Upper lobe of left lung (tissue), 6 donors: Measurements from ENCODE around the gene DMBT1. TPM values are rescaled to one million over a fixed set of nuclear protein-coding genes. Genes with fewer than 3 reads are reported as not detected.
A peak's percentile ranks its signal among the peaks of the same experiment; 100 is the strongest.

Source experiments
- ATAC-seq, 2 donors: fragments of 200-7000 bp; cut with Tn5 transposase; one replicate each; pipeline ENCODE4 v1.9.1; 2022; ENCODE audit warnings: mild to moderate bottlenecking in 2 of 2, moderate library complexity in 2 of 2; ENCODE audit not compliant: low FRiP score in 2 of 2
- DNase-seq, 2 donors: peaks; one replicate each; pipeline ENCODE4 v3.0.0-alpha.2; 2019 to 2020
- H3K27ac ChIP-seq, 4 donors: fragments of 200-600 bp; sonication (generic); one replicate each; pipeline ENCODE4 v1.5.1; 2016 to 2019
- H3K27me3 ChIP-seq, 4 donors: fragments of 200-600 bp; sonication (generic); one replicate each; pipeline ENCODE4 v1.5.1; 2017 to 2019
- H3K36me3 ChIP-seq, 4 donors: fragments of 200-600 bp; sonication (generic); one replicate each; pipeline ENCODE4 v1.5.1; 2016 to 2019
- H3K4me1 ChIP-seq, 4 donors: fragments of 200-600 bp; sonication (generic); one replicate each; pipeline ENCODE4 v1.5.1; 2018 to 2019
- H3K4me3 ChIP-seq, 4 donors: fragments of 200-600 bp; sonication (generic); one replicate each; pipeline ENCODE4 v1.5.1; 2017 to 2019; ENCODE audit warnings: mild to moderate bottlenecking in 2 of 4, moderate library complexity in 1 of 4
- H3K9me3 ChIP-seq, 4 donors: fragments of 200-600 bp; sonication (generic); one replicate each; pipeline ENCODE4 v1.5.1; 2018 to 2019
- EP300 ChIP-seq, 4 donors: sonication (generic); formaldehyde crosslinking; IDR thresholded peaks; one replicate each; pipeline ENCODE4 v1.5.1; 2017; ENCODE audit warnings: antibody characterized with exemption in 4 of 4, control low read depth in 2 of 4
- POLR2A ChIP-seq, 4 donors: fragments of 450-650 bp; IDR thresholded peaks; one replicate each; pipeline ENCODE4 v1.5.1; 2016 to 2017; ENCODE audit warnings: antibody characterized with exemption in 4 of 4, mild to moderate bottlenecking in 2 of 4
- POLR2AphosphoS5 ChIP-seq, 2 donors: sonication (generic); formaldehyde crosslinking; IDR thresholded peaks; one replicate each; pipeline ENCODE4 v1.5.1; 2017; ENCODE audit warnings: antibody characterized with exemption in 2 of 2
- WGBS, 2 donors: methylation state at CpG; one replicate each; pipeline ENCODE4 v1.1.5; 2017 to 2018; 5-methylcytosine and 5-hydroxymethylcytosine counted together
- total RNA-seq, 6 donors: library from RNA; depleted of rRNA in 4 of 6; stranded (reverse); fragments of >200 nt in 4 of 6; gene quantifications; one replicate each; pipeline versions ENCODE4 v1.1.0 to v1.2.1, GENCODE V29; 2016 to 2021
- TF ChIP-seq, protein P1 (sequence below), 6 experiments: fragments of 450-650 bp in 4 of 6; fragments of 200-600 bp in 2 of 6; sonication (generic) in 2 of 6; IDR thresholded peaks; one replicate each; pipeline ENCODE4 v1.5.1; 2016 to 2019; ENCODE audit warnings: antibody characterized with exemption in 6 of 6
- donor health status: DM: no; HTN: no; CAD: no; lungs with moderate emphysema.
- donor health status: DM: no; HTN: yes; CAD: no; lungs with severe emphysema.

Gene DMBT1
- total RNA-seq, 6 donors from 2014 or later, result 16.8 to 201 (median 39.4) TPM

GRCh38 chr10:122665329-122665860, 104.8 kb downstream of the DMBT1 start:
- no peak overlapping the region for H3K27ac ChIP-seq
- DNase-seq, result no peak
- no peaks in the 10 kb centered on the region for H3K36me3 ChIP-seq
- TF ChIP-seq POLR2A (IDR thresholded peaks at IDR 0.05) (no peak), EP300 (IDR thresholded peaks at IDR 0.05) (no peak), POLR2AphosphoS5 (IDR thresholded peaks at IDR 0.05) (no peak)
- TF ChIP-seq, protein P1, sequence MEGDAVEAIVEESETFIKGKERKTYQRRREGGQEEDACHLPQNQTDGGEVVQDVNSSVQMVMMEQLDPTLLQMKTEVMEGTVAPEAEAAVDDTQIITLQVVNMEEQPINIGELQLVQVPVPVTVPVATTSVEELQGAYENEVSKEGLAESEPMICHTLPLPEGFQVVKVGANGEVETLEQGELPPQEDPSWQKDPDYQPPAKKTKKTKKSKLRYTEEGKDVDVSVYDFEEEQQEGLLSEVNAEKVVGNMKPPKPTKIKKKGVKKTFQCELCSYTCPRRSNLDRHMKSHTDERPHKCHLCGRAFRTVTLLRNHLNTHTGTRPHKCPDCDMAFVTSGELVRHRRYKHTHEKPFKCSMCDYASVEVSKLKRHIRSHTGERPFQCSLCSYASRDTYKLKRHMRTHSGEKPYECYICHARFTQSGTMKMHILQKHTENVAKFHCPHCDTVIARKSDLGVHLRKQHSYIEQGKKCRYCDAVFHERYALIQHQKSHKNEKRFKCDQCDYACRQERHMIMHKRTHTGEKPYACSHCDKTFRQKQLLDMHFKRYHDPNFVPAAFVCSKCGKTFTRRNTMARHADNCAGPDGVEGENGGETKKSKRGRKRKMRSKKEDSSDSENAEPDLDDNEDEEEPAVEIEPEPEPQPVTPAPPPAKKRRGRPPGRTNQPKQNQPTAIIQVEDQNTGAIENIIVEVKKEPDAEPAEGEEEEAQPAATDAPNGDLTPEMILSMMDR (IDR thresholded peaks at IDR 0.05), result no peak
- H3K4me1 ChIP-seq, result peaks cover 0 to 2% (median 0%) of the 10 kb centered on the region in 4 donors
- no peaks in the 10 kb centered on the region for H3K9me3 ChIP-seq
- ATAC-seq, result no peak
- 78 to 86% methylated on average over 7 of the region's 7 CpGs for WGBS, 2 donors
- no peak overlapping the region for H3K4me3 ChIP-seq
- H3K27me3 ChIP-seq, result no peaks in the 10 kb centered on the region

GRCh38 chr10:122665946-122666345, 105.4 kb downstream of the DMBT1 start:
- DNase-seq (no peak), ATAC-seq (no peak)
- peaks cover 0 to 5% (median 0%) of the 10 kb centered on the region in 4 donors for H3K4me1 ChIP-seq
- no peak overlapping the region for H3K27ac ChIP-seq
- no peaks in the 10 kb centered on the region for H3K9me3 ChIP-seq
- no peak overlapping the region for H3K4me3 ChIP-seq
- H3K36me3 ChIP-seq, result no peaks in the 10 kb centered on the region
- no peaks in the 10 kb centered on the region for H3K27me3 ChIP-seq
- TF ChIP-seq EP300 (IDR thresholded peaks at IDR 0.05), result no peak
- TF ChIP-seq, protein P1 (IDR thresholded peaks at IDR 0.05), result no peak
- TF ChIP-seq POLR2A (IDR thresholded peaks at IDR 0.05), result no peak
- 54 to 75% methylated on average over 3 to 4 of the region's 4 CpGs for WGBS, 2 donors

- Histone ChIP-seq H3K27me3 (no peaks in the 10 kb centered on the region), H3K4me3 (no peak overlapping the region), H3K27ac (no peak overlapping the region), H3K36me3 (no peaks in the 10 kb centered on the region), H3K4me1 (peaks cover 0 to 10% (median 0%) of the 10 kb centered on the region in 4 donors), H3K9me3 (no peaks in the 10 kb centered on the region)
- no peak for ATAC-seq
- no peak for DNase-seq
- WGBS, 2 donors, result 100% methylated on average over 2 of the region's 2 CpGs
- TF ChIP-seq POLR2A (IDR thresholded peaks at IDR 0.05) (no peak), POLR2AphosphoS5 (IDR thresholded peaks at IDR 0.05) (no peak), EP300 (IDR thresholded peaks at IDR 0.05) (no peak)
- TF ChIP-seq, protein P1 (IDR thresholded peaks at IDR 0.05), result no peak
Measured at GRCh38 chr10:122669045-122669444, 108.5 kb downstream of the DMBT1 start.

DNA sequence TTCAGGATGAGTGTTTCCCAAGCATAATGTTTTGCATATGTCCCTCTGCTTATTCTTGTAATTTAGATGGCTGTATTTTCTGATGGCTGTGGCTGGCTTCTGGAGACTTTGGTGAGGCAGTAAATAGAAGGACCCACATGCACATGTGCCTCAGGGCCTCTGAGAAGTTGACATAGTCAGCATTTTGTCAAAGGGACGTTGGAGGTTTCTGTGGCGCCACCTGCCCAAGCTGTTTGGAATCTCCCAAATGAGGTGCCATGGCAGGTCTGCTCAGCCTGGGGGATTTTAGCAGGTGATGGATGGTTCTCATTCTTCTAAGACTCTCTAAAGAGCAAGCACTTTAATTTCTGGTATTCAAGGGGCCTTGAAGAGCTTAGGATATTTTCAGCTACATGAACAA, 109.3 kb downstream of the DMBT1 start:
- peaks cover 0 to 10% (median 0%) of the 10 kb centered on the region in 4 donors for H3K4me1 ChIP-seq
- no peak for ATAC-seq
- H3K4me3 ChIP-seq, result no peak overlapping the region
- WGBS, 2 donors, result 43 to 65% methylated on average over 2 of the region's 2 CpGs
- TF ChIP-seq, protein P1 (IDR thresholded peaks at IDR 0.05), result no peak
- no peak for TF ChIP-seq EP300 (IDR thresholded peaks at IDR 0.05)
- no peak for DNase-seq
- no peaks in the 10 kb centered on the region for H3K9me3 ChIP-seq
- H3K27ac ChIP-seq, result no peak overlapping the region
- no peaks in the 10 kb centered on the region for H3K36me3 ChIP-seq
- no peaks in the 10 kb centered on the region for H3K27me3 ChIP-seq

DNA sequence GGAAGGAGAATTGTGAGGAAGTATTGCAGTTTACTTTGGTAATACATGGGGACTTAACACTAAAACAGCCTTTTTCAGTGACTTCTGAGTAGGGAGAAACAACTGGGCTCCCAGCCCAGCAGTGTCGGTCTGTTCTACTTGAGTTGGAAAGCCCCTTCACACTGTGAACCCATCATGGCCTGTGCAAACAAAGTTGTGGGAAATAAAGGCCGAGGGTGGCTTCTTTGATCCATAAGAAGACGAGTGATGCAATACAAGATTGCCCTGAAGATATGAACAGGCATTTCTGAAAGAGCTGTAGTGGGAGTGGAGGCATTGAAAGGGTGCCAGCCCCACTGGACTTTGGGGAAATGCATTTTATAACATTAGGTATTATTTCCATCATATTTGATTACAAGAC, 110.8 kb downstream of the DMBT1 start:
- WGBS, 2 donors, result 36 to 52% methylated on average over 3 of the region's 3 CpGs
- no peak for ATAC-seq

More for the DNA sequence above, 110.8 kb downstream of the DMBT1 start:
- no peak overlapping the region for H3K4me3 ChIP-seq
- H3K9me3 ChIP-seq, result no peaks in the 10 kb centered on the region
- H3K27me3 ChIP-seq, result no peaks in the 10 kb centered on the region
- no peaks in the 10 kb centered on the region for H3K36me3 ChIP-seq
- DNase-seq, result peak in 1 of 2 donors; percentile 63
- no peak overlapping the region for H3K27ac ChIP-seq
- peaks cover 0 to 10% (median 0%) of the 10 kb centered on the region in 4 donors for H3K4me1 ChIP-seq
- TF ChIP-seq, protein P1 (IDR thresholded peaks at IDR 0.05), result no peak
- TF ChIP-seq EP300 (IDR thresholded peaks at IDR 0.05) (no peak), POLR2AphosphoS5 (IDR thresholded peaks at IDR 0.05) (no peak)
